Activated naive CD8-positive, alpha-beta T cell treated with anti-CD3 and anti-CD28 coated beads for 36 hours (primary cell): ENCODE measurements around the gene MKRN1. TPM values are rescaled to one million over a fixed set of nuclear protein-coding genes. Genes with fewer than 3 reads are reported as not detected.

Experiments
- DNase-seq: peaks from one replicate; pipeline ENCODE4 v3.0.0; 2021
- H3K27ac Mint-ChIP-seq: one replicate; pipeline ENCODE4 v1.8.0; 2022; ENCODE audit warnings: mild to moderate bottlenecking, moderate library complexity, mixed read lengths
- H3K27me3 Mint-ChIP-seq: one replicate; pipeline ENCODE4 v1.8.0; 2022; ENCODE audit warnings: mild to moderate bottlenecking, mixed read lengths
- H3K36me3 Mint-ChIP-seq: one replicate; pipeline ENCODE4 v1.8.0; 2021; ENCODE audit warnings: mild to moderate bottlenecking, mixed read lengths
- H3K4me1 Mint-ChIP-seq: one replicate; pipeline ENCODE4 v1.8.0; 2021; ENCODE audit warnings: mixed read lengths
- H3K4me3 Mint-ChIP-seq: one replicate; pipeline ENCODE4 v1.8.0; 2022; ENCODE audit warnings: mild to moderate bottlenecking, moderate library complexity, mixed read lengths
- H3K9me3 Mint-ChIP-seq: one replicate; pipeline ENCODE4 v1.8.0; 2022; ENCODE audit warnings: mixed read lengths
- total RNA-seq, 2 experiments: library from RNA; stranded (reverse); gene quantifications; one replicate each; pipeline ENCODE4 v1.2.3, GENCODE V29; 2021

The MKRN1 gene
- total RNA-seq, 2 experiments from 2014 or later = 47.7 to 48.1 TPM

- H3K27me3 Mint-ChIP-seq = no peaks in the 10 kb centered on the region
- H3K27ac Mint-ChIP-seq = no peak overlapping the region
- no peak for DNase-seq
- H3K36me3 Mint-ChIP-seq = no peaks in the 10 kb centered on the region
- no peaks in the 10 kb centered on the region for H3K9me3 Mint-ChIP-seq
- no peak overlapping the region for H3K4me3 Mint-ChIP-seq
- H3K4me1 Mint-ChIP-seq = no peaks in the 10 kb centered on the region
These were observed 18.0 kb upstream of the MKRN1 start for GRCh38 chr7:140497241-140497769.

GRCh38 chr7:140495514-140496097, 16.3 kb upstream of the MKRN1 start:
- no peaks in the 10 kb centered on the region for H3K4me1 Mint-ChIP-seq
- H3K9me3 Mint-ChIP-seq = no peaks in the 10 kb centered on the region
- no peak overlapping the region for H3K27ac Mint-ChIP-seq
- H3K27me3 Mint-ChIP-seq = no peaks in the 10 kb centered on the region
- H3K36me3 Mint-ChIP-seq = no peaks in the 10 kb centered on the region
- no peak for DNase-seq
- H3K4me3 Mint-ChIP-seq = no peak overlapping the region

GRCh38 chr7:140494867-140495266, 15.6 kb upstream of the MKRN1 start:
- no peaks in the 10 kb centered on the region for H3K4me1 Mint-ChIP-seq
- no peaks in the 10 kb centered on the region for H3K9me3 Mint-ChIP-seq
- no peak overlapping the region for H3K27ac Mint-ChIP-seq
- no peak overlapping the region for H3K4me3 Mint-ChIP-seq
- no peaks in the 10 kb centered on the region for H3K36me3 Mint-ChIP-seq
- DNase-seq = no peak
- no peaks in the 10 kb centered on the region for H3K27me3 Mint-ChIP-seq

DNA sequence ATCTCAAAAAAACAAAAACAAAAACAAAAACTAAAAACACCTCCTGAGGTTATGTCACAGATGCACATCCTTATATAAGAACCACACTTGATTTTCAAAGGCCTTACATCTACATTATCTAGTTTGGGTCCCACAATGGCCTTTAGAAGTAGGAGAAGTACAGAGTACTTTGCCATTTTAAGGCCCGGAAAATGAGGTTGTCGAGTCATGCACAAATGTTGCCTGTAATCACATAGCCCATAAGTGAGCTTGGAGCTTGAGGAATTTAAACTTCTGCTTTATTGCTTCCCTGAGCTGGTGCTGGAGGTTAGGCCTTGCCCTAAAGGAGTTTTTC, 9.7 kb upstream of the MKRN1 start:
- H3K36me3 Mint-ChIP-seq = no peaks in the 10 kb centered on the region
- H3K27me3 Mint-ChIP-seq = no peaks in the 10 kb centered on the region
- no peak overlapping the region for H3K4me3 Mint-ChIP-seq
- H3K27ac Mint-ChIP-seq = no peak overlapping the region
- no peaks in the 10 kb centered on the region for H3K9me3 Mint-ChIP-seq
- no peaks in the 10 kb centered on the region for H3K4me1 Mint-ChIP-seq
- no peak for DNase-seq

GRCh38 chr7:140485500-140486265, 6.4 kb upstream of the MKRN1 start:
- H3K4me3 Mint-ChIP-seq = no peak overlapping the region
- H3K27ac Mint-ChIP-seq = no peak overlapping the region
- H3K4me1 Mint-ChIP-seq = no peaks in the 10 kb centered on the region
- H3K27me3 Mint-ChIP-seq = no peaks in the 10 kb centered on the region
- DNase-seq = no peak
- no peaks in the 10 kb centered on the region for H3K36me3 Mint-ChIP-seq
- H3K9me3 Mint-ChIP-seq = no peaks in the 10 kb centered on the region

- no peaks in the 10 kb centered on the region for H3K36me3 Mint-ChIP-seq
- no peak overlapping the region for H3K4me3 Mint-ChIP-seq
- DNase-seq = no peak
- H3K9me3 Mint-ChIP-seq = no peaks in the 10 kb centered on the region
- no peaks in the 10 kb centered on the region for H3K4me1 Mint-ChIP-seq
- no peaks in the 10 kb centered on the region for H3K27me3 Mint-ChIP-seq
- H3K27ac Mint-ChIP-seq = no peak overlapping the region
These were observed 5.7 kb upstream of the MKRN1 start for GRCh38 chr7:140484951-140485499.

GRCh38 chr7:140484479-140484878, 5.2 kb upstream of the MKRN1 start:
- Mint-ChIP-seq H3K9me3 (no peaks in the 10 kb centered on the region), H3K27ac (no peak overlapping the region), H3K4me3 (no peak overlapping the region), H3K36me3 (no peaks in the 10 kb centered on the region), H3K27me3 (no peaks in the 10 kb centered on the region), H3K4me1 (peaks cover 4% of the 10 kb centered on the region)
- DNase-seq = no peak

DNA sequence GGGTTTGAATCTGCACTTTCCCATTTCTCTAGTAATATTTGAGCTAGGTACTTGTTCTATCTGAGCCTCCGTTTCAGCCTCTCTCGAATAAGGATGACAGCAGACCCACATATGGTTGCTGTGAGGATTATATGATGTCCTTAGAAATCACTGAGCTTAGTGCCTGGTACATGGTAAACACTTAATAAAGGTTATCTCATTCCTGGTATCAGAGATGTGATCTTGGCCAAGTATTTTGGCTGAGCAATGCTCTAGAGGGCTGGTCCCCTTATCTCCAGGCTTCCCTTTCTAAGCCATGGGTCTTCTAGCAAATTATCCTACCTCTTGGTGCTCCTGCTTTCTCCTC, 407 bp upstream of the MKRN1 start:
- DNase-seq = no peak
- H3K27ac Mint-ChIP-seq = peak overlapping the region; percentile 91
- H3K36me3 Mint-ChIP-seq = peaks cover 2% of the 10 kb centered on the region
- H3K9me3 Mint-ChIP-seq = no peaks in the 10 kb centered on the region
- peaks cover 28% of the 10 kb centered on the region for H3K4me1 Mint-ChIP-seq
- H3K27me3 Mint-ChIP-seq = no peaks in the 10 kb centered on the region
- H3K4me3 Mint-ChIP-seq = peak overlapping the region; percentile 99

GRCh38 chr7:140478246-140479061, 851 bp downstream of the MKRN1 start:
- Mint-ChIP-seq H3K4me3 (peak overlapping the region; percentile 94), H3K9me3 (no peaks in the 10 kb centered on the region), H3K4me1 (peaks cover 29% of the 10 kb centered on the region), H3K36me3 (peaks cover 2% of the 10 kb centered on the region), H3K27ac (peak overlapping the region; percentile 85), H3K27me3 (no peaks in the 10 kb centered on the region)
- peak; percentile 62 for DNase-seq

DNA sequence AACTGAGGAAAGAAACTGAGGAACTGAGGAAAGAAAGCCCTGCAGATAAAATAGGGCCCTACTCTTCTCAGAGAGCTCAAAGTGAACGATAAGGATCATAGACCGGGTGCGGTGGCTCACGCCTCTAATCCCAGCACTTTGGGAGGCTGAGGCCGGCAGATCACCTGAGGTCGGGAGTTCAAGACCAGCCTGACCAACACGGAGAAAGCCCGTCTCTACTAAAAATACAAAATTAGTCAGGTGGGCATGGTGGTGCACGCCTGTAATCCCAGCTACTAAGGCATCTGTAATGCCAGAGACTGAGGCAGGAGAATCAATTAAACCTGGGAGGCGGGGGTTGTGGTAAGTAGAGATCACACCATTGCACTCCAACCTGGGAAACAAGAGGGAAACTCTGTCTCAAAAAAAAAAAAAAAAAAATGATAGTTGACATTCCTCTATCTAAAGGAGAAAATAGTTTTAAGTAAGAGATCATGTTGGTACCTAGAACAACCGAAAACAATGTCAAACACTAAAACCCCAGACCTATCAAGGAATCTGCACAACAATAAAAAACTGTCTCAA, 2.5 kb downstream of the MKRN1 start:
- peaks cover 2% of the 10 kb centered on the region for H3K36me3 Mint-ChIP-seq
- no peaks in the 10 kb centered on the region for H3K27me3 Mint-ChIP-seq
- H3K27ac Mint-ChIP-seq = peak overlapping the region; percentile 65
- H3K9me3 Mint-ChIP-seq = no peaks in the 10 kb centered on the region
- peak overlapping the region; percentile 94 for H3K4me3 Mint-ChIP-seq
- DNase-seq = no peak
- peaks cover 37% of the 10 kb centered on the region for H3K4me1 Mint-ChIP-seq

DNA sequence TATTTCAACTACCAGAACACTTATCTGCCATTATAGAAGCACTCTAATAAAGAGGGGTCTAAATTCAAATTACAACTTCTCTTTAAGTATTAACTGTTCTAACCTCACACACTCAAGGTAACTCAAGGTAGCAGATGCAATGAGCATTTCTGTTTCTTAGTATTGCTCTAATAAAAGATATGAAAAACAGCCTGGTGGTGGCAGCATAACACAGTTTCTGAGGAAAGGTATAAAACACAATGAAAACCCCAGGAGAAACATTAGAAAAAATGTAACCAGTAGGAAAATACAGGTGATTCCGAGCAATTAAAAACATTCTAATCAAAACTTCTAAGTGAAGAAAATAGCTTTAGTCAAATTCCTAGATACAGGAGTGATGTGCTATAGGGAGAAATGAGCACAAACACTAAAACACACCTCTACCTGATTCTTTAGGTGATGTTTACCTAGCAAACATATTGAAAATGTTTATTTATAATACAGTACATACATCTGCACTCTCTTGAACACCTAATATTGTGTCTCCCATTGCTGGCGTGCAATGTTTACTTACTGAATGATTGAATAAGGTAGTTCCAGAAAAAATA, 3.5 kb downstream of the MKRN1 start:
- H3K4me1 Mint-ChIP-seq = peaks cover 38% of the 10 kb centered on the region
- no peaks in the 10 kb centered on the region for H3K27me3 Mint-ChIP-seq
- no peak overlapping the region for H3K27ac Mint-ChIP-seq
- peak; percentile 7 for DNase-seq
- H3K9me3 Mint-ChIP-seq = no peaks in the 10 kb centered on the region
- peaks cover 2% of the 10 kb centered on the region for H3K36me3 Mint-ChIP-seq
- H3K4me3 Mint-ChIP-seq = no peak overlapping the region

DNA sequence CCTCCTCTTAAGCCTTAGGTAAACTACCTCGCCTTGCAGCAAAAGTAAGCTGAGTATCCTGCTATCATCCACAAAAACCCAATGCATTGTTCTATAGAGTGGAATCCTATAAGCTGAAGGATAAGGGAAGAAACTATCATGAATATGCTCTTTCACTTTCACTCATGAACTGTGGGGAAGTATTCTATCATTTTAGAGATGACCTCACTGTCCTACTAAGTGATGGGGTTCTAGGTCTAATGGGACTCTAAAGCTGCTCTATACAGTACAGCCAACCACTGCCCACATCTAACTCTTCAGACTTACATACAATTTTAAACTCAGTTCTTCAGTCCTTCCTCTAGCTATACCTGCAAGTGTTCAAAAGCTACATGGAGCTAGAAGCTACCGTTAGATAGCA, 16.2 kb downstream of the MKRN1 start:
- Mint-ChIP-seq H3K4me1 (peaks cover 13% of the 10 kb centered on the region), H3K27me3 (no peaks in the 10 kb centered on the region), H3K9me3 (no peaks in the 10 kb centered on the region), H3K36me3 (peaks cover 4% of the 10 kb centered on the region), H3K4me3 (no peak overlapping the region), H3K27ac (no peak overlapping the region)
- no peak for DNase-seq

- no peak for DNase-seq
These were observed 20.4 kb downstream of the MKRN1 start for GRCh38 chr7:140458916-140459315.

DNA sequence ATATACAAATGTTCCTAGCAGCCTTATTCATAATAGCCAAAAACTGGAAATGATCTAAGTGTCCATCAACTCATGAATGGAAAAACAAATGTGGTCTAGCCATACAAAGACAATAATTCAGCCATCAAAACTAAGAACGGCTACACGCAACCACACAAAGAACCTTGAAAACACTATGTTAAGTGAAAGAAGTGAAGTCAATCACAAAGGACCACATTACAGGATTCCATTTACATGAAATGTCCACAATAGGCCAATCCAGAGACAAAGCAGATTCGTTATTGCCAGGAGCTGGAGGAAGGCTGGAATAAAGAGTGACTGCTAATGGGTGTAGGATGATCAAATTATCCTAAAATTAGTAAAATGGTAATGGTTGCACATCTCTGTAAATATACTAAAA, 21.1 kb downstream of the MKRN1 start:
- peaks cover 12% of the 10 kb centered on the region for H3K36me3 Mint-ChIP-seq
- H3K4me3 Mint-ChIP-seq = no peak overlapping the region
- no peak overlapping the region for H3K27ac Mint-ChIP-seq
- no peak for DNase-seq
- no peaks in the 10 kb centered on the region for H3K27me3 Mint-ChIP-seq
- peaks cover 19% of the 10 kb centered on the region for H3K4me1 Mint-ChIP-seq
- no peaks in the 10 kb centered on the region for H3K9me3 Mint-ChIP-seq

More at GRCh38 chr7:140458916-140459315, 20.4 kb downstream of the MKRN1 start:
- no peaks in the 10 kb centered on the region for H3K27me3 Mint-ChIP-seq
- H3K4me3 Mint-ChIP-seq = no peak overlapping the region
- no peaks in the 10 kb centered on the region for H3K9me3 Mint-ChIP-seq
- peaks cover 22% of the 10 kb centered on the region for H3K4me1 Mint-ChIP-seq
- peaks cover 11% of the 10 kb centered on the region for H3K36me3 Mint-ChIP-seq
- no peak overlapping the region for H3K27ac Mint-ChIP-seq
